Hepatocyte (in vitro differentiated cells): Measurements from ENCODE around the gene TP63.

Experiments
- CTCF ChIP-seq: fragments of 200-600 bp; sonication (generic); IDR thresholded peaks from 2 replicates; pipeline ENCODE4 v1.5.1; 2016; ENCODE audit warnings: antibody characterized with exemption, mild to moderate bottlenecking; ENCODE audit not compliant: poor library complexity
- EZH2 ChIP-seq: fragments of 200-600 bp; sonication (generic); IDR thresholded peaks from 2 replicates; pipeline ENCODE4 v1.6.1; 2016; ENCODE audit warnings: antibody characterized with exemption, mild to moderate bottlenecking, borderline replicate concordance

GRCh38 chr3:189703865-189704264, 72.7 kb downstream of the TP63 start:
- TF ChIP-seq CTCF (no peak), EZH2 (no peak)
